Measurements from ENCODE around the gene GGA1. TPM values are rescaled to one million over a fixed set of nuclear protein-coding genes. Genes with fewer than 3 reads are reported as not detected.

The GGA1 gene
- total RNA-seq, 1 donor from 2014 or later: 88.6 TPM

- no peaks in the 10 kb centered on the region for H3K36me3 Mint-ChIP-seq (ENCODE audit: low read depth)
Measured at GRCh38 chr22:37565830-37566229, 42.8 kb upstream of the GGA1 start.

GRCh38 chr22:37566329-37566837 lies 42.3 kb upstream of the GGA1 start:
- Mint-ChIP-seq H3K27me3 (ENCODE audit: low read depth) (peaks cover 11% of the 10 kb centered on the region), H3K4me1 (peaks cover 30% of the 10 kb centered on the region), H3K9me3 (no peaks in the 10 kb centered on the region), H3K4me3 (no peak overlapping the region), H3K27ac (ENCODE audit: unreplicated experiment) (no peak overlapping the region), H3K36me3 (ENCODE audit: low read depth) (no peaks in the 10 kb centered on the region)
- TF ChIP-seq CTCF (conservative IDR thresholded peaks at IDR 0.05): no peak
- DNase-seq (ENCODE audit: low read depth, low spot score): no peak

More at GRCh38 chr22:37565830-37566229, 42.8 kb upstream of the GGA1 start:
- H3K27me3 Mint-ChIP-seq (ENCODE audit: low read depth): peaks cover 16% of the 10 kb centered on the region
- H3K27ac Mint-ChIP-seq (ENCODE audit: unreplicated experiment): peak overlapping the region; percentile 8
- H3K4me1 Mint-ChIP-seq: peaks cover 30% of the 10 kb centered on the region
- H3K9me3 Mint-ChIP-seq: no peaks in the 10 kb centered on the region
- H3K4me3 Mint-ChIP-seq: no peak overlapping the region
- DNase-seq (ENCODE audit: low read depth, low spot score): no peak
- TF ChIP-seq CTCF (conservative IDR thresholded peaks at IDR 0.05): no peak

GRCh38 chr22:37566903-37567798 lies 41.5 kb upstream of the GGA1 start:
- Mint-ChIP-seq H3K27me3 (ENCODE audit: low read depth) (peaks cover 7% of the 10 kb centered on the region), H3K27ac (ENCODE audit: unreplicated experiment) (no peak overlapping the region), H3K4me3 (peak overlapping the region; percentile 51), H3K36me3 (ENCODE audit: low read depth) (no peaks in the 10 kb centered on the region), H3K4me1 (peaks cover 23% of the 10 kb centered on the region), H3K9me3 (no peaks in the 10 kb centered on the region)
- TF ChIP-seq CTCF (conservative IDR thresholded peaks at IDR 0.05): peak; percentile 97
- peak; percentile 76 for DNase-seq (ENCODE audit: low read depth, low spot score)

- Mint-ChIP-seq H3K4me1 (peaks cover 18% of the 10 kb centered on the region), H3K4me3 (no peak overlapping the region), H3K36me3 (ENCODE audit: low read depth) (no peaks in the 10 kb centered on the region), H3K27me3 (ENCODE audit: low read depth) (peaks cover 4% of the 10 kb centered on the region), H3K9me3 (no peaks in the 10 kb centered on the region), H3K27ac (ENCODE audit: unreplicated experiment) (no peak overlapping the region)
- no peak for DNase-seq (ENCODE audit: low read depth, low spot score)
- no peak for TF ChIP-seq CTCF (conservative IDR thresholded peaks at IDR 0.05)
Measured at GRCh38 chr22:37568012-37568411, 40.6 kb upstream of the GGA1 start.

GRCh38 chr22:37568448-37569008 lies 40.1 kb upstream of the GGA1 start:
- no peak overlapping the region for H3K4me3 Mint-ChIP-seq
- no peaks in the 10 kb centered on the region for H3K9me3 Mint-ChIP-seq
- DNase-seq (ENCODE audit: low read depth, low spot score): no peak
- peaks cover 4% of the 10 kb centered on the region for H3K27me3 Mint-ChIP-seq (ENCODE audit: low read depth)
- no peaks in the 10 kb centered on the region for H3K36me3 Mint-ChIP-seq (ENCODE audit: low read depth)
- TF ChIP-seq CTCF (conservative IDR thresholded peaks at IDR 0.05): no peak
- H3K27ac Mint-ChIP-seq (ENCODE audit: unreplicated experiment): no peak overlapping the region
- peaks cover 12% of the 10 kb centered on the region for H3K4me1 Mint-ChIP-seq

Measured in neural crest cell (in vitro differentiated cells).